HL-60/S4 (cell line): ENCODE measurements around the gene AIRE.
"Not testable (repeated sequence)": the region's sequence is repeated elsewhere in the genome, so short reads cannot be mapped to it uniquely, and the experiment has no call there.

Experiments used
- in situ Hi-C: fragments of 300-500 bp; cut with MboI; formaldehyde crosslinking; loops from 2 replicates; pipeline ENCODE4 v1.14.3; 2022; ENCODE audit warnings: low sequenced_read_pairs

The AIRE gene

DNA sequence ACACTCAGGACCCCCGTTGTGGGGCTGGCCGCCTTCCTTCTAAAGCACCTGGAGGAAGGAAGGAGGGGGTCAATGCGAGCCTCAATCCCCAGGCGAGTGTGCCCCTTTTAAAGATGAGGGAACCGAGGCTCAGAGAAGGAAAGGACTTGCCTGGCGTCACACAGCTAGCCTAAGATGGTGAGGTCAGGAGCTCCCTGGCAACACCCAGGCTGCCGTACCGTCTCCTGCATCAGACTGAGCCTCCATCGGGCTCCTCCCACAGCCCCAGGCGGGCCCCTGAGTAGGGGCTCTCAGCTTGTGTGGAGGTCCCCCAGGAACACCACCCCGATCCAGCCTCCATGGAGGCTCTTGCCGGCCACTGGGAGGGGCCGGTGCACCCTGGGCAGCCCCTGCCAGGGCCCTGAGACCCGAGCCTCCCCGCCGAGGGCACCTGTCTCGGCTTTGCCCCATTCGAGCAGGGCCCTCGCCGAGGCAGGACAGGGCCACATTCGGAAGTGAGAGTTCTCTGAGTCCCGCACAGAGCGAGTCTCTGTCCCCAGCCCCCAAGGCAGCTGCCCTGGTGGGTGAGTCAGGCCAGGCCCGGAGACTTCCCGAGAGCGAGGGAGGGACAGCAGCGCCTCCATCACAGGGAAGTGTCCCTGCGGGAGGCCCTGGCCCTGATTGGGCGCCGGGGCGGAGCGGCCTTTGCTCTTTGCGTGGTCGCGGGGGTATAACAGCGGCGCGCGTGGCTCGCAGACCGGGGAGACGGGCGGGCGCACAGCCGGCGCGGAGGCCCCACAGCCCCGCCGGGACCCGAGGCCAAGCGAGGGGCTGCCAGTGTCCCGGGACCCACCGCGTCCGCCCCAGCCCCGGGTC is at the start of gene AIRE:
TSS of gene AIRE (plus strand) at position 739 of the 855 bp plus-strand sequence. CDS start 131 bp downstream, outside the sequence.
- in situ Hi-C loops, result no loop called here

DNA sequence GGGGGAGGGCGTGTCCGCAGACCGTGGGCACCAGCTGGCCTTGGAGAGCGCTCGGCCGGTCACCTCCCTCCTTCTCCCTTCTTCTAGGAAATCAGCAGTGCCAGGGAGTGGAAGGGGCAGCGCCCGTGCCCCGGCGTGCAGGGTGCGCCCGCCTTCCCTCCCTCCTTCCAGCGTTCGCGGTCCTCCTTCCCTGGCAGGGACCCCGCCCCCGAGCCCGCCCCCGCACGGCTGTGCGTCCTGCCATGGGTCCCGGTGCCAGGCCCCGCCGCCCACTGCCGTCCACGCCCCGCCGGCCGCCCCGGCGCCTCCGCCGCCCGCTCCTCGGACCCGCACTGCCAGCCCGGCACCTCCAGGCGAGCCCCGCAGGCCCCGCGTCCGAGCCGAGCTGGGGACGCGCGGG is 45.3 kb upstream of the AIRE start:
- in situ Hi-C loops, result not testable (repeated sequence)

DNA sequence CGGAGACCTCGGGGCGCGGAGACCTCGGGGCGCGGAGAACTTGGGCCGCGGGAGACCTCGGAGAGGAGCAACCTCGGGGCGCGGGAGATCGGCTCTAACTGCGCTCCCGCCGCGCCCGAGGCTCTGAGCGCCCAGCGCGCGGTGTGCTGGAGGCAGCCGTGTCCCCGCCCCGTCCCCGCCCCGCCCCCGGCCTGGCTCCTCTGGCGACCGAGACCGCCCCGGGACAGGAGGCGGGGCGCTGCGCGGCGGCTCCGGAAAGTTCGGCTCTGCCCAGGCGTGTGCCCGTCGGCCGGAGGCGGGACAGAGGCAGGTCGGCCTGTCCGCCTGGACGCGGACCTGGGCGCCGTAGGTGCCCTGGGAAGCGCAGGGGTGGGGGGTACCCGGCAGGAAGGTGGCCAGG is 44.8 kb upstream of the AIRE start, which contains the start of gene ICOSLG:
TSS of gene ICOSLG (minus strand) at position 102 of the 400 bp plus-strand sequence. CDS start 126 bp downstream, outside the sequence.
- in situ Hi-C loops, result not testable (repeated sequence)

DNA sequence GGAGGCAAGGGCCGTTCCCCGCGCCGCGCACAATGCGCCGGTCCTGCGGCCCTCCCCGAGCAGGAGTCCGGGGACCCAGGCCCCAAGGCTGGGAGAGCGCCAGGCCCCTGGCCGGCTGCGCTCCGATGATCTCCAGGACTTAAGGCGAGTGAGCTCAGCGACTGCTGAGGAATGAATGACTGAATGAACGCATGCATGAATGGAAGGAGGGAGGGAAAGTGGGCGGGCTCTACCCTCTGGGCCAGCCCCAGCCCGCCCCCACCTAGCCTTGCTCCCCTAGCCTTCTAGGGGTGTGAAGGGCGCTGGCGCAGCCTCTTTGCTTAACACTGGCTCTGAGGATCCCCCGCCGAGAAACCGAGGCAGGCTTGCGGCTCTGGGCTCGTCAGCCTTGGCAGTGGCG is 44.4 kb upstream of the AIRE start:
- in situ Hi-C loops, result not testable (repeated sequence)

DNA sequence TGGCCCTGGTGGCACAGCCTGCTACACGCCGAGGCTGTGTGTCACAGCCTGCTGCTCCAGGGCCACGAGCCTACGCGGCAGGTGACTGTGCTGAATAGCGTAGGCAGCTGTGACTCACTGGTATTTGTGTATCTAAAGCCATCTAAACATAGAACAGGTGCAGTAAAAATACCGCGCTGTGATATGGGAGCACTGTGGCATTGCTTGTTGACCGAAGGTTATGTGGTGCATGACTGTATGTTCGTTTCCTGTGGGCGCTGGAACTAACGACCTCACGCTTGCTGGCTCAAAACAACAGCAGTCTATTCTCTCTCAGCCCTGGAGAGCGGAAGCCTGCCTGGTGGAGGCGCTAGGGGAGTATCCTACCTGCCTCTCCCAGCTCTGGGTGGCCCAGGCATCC is 41.7 kb upstream of the AIRE start:
- in situ Hi-C loops, result not testable (repeated sequence)

DNA sequence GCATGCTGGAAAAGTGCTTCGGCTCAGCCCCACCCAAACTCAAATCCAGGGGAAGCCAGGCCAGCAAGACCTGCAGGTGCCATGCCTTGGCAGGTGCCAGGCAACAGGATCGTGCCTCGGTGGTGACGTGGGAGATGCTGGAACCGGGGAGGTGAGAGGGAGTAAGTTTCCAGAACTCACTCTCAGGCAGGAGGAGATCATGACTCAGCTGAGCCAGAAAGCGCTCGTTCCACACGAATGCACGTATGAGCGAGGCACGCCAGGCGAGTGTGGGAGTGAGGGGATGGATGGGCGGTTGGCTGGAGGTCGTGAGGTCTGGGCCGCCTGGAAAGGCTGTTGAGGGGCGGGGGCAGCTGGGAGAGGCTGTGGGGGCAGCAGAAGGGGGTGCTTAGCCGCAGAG is 37.8 kb upstream of the AIRE start:
- in situ Hi-C loops, result not testable (repeated sequence)

DNA sequence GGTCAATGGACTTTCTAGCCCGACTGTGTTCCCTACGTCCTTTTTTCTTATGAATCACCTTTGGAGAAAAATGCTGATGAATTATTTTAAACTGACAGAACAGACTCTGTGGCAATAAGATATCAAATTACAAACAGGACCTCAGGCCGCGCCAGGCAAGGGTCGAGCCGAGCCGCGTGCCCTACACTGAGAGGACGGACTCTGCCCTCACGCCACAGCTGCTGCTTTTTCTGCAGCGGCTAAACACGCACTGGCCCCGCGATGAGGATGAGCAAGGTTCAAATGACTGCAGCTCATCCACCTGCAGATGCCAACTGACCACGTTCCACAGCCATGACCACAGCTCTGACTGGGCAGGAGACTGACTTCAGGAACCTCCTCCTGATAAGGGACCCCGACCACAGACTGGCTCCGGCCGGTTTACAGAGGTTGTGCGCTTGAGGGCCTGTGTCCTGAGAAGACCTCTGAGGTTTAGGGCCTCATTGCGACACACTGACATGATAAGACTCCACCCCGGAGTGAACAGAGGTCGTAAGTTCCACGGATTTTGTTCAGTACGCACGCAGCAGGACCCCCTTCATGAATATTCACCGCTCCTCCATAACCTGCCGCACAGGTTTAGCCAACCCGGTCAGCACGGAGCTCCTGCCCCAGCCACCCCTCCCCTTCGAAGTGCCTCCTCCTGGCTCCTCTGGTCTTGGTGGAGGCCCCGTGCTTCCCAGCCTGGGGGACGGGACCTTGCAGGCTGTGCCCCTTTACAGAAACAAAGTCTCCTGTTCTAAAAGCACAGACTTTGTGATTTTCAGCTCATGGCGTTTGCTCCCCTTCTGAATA is 36.3 kb upstream of the AIRE start:
- in situ Hi-C loops, result not testable (repeated sequence)

DNA sequence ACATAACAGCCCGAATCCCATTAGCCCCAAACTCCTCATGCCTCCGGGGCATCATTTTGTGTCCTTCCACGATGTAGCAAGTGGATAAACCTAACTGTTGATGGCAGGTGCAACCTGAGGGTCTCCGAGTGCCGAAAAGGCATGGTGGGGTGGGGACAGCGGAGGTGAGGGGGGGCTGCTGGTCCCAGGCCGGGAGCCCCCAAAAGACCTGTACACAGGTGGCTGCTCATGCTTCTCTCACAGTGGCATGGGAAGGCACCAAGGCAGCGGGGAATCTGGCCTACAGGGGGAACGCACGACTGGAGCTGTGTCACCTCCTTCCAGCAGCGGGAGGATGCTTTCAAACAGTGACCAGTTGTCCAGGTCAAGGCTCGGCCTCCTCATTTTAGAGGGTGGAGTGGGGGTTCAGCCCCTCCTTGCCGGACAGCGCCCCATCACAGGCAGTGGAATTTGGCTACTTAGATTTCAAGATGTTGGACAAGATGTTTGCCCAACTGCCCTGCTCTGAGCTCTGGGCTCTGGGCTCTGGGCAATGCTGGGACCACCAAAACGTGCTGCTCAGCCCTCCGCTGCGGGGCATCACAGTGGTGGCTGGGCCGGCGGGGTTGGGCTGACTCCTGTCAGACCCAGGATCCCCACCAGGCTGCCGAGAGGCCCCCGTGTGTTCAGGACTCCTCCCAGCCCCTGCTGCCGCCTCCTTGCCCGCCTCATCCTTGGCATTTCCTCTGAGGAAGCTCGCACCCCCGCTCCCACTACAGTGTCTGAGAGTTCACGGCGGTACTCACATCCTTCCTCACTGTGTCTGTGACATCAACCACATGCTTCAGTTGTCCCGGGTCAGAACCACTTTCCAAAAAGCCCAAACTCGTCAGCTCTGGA is 31.6 kb upstream of the AIRE start:
- in situ Hi-C loops, result no loop called here

DNA sequence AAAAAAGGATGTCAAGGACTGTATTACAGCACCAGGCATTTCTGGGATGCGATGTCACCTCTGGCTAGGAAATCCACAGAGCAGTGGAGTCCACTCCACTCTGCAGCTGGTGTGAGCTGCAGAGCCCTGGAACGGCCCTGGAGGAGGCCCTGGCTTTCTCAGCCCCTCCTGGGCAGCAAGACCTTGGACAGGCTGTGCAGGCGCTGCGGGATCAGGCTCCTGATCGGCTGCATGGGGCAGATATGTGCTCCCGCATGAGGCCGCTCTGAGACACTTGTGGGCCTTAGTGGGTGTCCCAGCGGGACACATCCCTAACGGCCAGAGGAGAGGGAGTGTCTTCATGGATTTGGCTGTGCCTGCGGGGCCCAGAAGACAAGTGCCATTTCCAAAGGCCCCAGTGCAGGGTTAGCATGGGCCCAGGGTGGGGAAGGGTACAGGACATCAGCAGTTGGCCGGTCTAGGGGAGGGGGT is 30.1 kb upstream of the AIRE start:
- in situ Hi-C loops, result no loop called here

DNA sequence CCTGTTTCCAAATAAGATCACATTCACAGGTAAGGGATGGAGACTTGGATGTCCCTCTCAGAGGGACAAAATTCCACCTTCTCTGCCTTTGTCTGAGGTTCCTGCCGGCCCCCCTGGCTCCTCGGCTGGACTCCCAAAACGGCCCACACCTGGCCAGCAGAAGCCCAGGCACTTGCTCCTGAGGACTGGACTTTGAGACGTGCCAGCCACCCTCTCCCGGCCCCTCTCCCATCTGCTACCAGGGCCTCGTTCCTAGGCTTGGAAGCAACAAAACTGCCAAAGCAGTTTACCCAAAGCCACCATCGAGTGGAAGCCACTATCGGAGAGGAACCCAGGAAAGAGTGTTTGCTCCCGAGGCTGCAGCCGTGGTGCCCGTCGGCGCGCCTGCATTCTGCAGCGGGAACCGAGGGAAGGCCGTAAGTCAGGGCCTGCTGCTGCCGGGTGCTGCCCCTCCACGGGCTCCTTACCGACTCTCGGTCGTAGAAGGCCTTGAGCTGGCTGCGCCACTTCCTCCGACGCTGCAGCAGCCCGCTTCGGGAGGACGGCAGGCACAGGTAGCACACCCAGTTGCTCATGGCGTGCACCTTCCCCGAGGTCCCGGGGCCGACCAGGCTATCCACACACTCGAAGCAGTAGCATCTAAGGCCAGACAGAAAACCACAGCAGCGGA is 27.5 kb upstream of the AIRE start:
- in situ Hi-C loops, result no loop called here

DNA sequence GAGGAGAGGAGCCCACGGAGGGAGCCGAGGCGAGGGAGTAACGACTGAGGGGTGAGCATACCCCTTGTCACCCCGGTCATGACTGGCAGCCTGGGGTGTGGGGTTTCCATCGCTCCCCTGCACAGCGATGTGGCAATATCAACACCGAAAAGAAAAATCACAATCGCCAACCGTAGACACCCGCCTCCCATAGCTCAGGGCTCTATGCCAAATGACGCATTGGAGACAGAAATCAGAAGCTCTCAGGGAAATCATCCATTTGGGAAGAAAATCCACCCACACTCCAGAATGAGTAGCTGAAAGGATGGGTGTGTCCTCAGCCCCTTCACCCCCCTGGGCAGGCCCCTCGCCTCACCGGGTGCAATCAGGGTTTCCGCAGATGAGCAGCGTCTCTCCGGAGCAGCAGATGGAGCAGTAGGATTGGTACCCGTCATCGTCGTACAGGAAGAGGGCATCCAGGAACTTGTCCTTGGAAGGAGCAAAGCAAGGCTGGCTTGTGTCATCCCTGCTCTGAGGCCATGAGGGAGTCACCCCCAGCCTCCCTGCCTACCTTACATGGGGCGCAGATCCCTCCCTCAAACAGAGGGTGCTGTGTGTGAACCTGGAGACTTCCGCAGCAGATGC is 26.5 kb upstream of the AIRE start:
- in situ Hi-C loops, result no loop called here

DNA sequence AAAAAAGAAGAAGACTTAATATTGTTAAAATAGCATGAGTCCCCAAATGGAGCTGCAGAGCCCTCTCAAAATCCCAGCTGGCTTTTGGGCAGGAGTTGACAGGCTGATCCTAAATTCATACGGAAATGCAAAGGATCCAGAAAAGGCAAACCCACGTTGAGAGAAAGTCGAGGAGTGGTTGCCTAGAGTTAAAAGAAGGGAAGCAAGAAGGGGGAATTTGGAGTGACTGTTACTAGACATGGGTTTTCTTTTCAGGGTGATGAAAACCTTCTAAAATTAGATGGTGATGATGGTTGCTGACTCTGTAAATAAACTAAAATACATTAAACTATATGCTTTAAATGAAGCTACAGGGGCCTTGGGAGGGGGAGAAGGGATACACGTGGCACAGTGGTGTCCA is 25.6 kb upstream of the AIRE start:
- in situ Hi-C loops, result no loop called here

DNA sequence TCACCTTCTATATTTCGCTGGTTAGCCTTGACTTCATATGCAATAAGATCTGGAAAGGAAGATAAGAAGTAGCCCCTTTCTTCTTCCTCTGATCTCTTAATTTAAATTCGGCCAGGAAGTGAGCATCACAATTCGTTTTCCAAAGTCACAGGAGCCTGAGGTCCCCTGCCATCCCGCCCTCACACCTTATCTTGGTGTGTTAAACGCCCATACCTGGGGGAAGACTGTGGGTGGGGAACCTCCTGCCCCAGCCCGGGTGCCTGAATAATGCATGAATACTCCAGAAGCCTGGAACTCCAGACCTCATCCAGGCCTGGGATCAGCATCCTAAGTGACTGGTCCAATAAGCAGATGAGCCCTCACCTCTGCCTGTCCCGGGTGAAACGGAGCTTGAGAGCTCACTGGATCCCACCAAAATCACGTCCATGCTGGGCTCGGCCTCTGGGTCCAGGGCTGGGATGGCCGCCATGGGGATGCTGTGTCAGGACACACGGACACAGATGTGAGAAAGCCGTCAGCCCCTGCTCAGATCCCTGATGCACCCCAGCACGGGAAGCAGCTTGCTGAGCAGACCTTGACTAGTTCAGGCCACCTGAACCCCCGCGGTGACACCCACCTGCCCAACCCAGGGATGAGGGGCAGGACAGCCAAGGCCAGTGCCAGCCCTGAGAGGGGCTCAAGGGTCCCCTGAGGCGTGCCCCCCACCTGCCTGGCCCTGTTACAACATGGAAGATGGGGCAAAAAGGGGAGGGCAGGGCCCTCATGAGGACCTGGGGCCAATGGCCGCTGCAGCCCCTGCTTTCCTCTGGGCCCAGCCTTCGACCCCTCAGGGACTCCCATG is 24.7 kb upstream of the AIRE start:
- in situ Hi-C loops, result no loop called here

DNA sequence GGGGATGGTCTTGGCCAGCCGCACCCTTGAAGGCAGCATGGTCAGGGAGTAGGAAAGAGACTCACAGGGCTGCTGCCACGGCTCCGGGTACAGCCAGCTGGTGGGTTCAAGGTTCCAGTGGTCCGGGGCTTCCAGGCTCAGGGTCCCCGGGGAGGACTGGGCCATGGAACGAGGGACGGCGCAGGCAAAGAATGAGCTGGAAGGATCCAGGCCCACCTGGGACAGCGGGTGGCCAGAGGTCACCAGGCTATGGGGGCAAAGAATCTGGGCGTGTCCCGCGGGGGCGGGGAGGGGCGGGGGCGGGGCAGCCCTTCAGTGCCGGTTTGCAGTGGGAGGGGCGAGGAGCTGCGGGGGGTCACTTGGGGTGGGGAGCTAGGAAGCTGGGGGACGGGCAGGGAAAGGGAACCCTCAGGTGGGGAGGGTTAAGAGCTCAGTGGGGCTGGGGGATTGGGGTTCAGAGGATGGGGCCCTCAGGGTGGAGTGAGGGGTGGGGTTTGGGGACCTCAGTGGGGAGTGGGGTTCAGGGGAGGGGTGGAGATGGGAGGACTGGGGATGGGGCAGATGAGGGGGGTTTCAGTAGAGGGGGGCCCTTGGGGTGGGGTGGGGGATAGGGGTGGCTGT is 23.9 kb upstream of the AIRE start, which contains the start of gene DNMT3L:
TSS of gene DNMT3L (minus strand) at position 223 of the 621 bp plus-strand sequence. CDS start 638 bp downstream, outside the sequence.
- in situ Hi-C loops, result no loop called here

DNA sequence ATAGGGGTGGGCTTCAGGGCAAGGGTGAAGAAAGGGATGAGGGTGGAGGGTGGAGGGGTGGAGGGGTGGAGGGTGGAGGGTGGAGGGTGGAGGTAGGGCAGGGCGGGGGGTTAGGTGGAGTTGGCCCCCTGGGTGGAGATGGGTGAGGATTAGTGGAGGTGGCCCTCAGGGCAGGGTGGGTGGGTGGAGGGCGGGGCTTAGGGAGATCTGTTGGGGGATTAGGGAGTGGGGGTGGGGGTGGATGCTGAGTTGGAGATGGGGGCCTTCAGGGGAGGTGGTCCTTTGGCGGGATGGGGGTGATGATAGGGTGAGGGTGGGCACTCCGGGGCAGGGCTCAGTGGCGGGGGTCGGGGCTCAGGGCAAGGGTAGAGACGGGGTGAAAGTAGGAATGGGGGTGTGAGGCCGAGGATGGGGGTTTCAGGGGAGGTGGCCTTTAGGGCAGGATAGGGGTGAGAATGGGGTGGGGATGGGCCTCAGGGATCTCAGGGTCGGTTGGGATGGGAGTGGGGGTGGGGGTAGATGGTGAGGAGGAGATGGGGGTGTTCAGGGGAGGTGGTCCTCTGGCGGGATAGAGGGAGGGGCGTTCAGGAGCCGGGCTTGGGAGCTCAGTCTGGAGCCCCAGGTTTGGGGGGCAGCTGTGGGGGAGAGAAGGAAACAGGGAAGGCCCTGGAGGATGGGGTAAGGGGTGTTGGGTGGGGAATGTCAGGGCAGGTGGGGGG is 23.2 kb upstream of the AIRE start:
- in situ Hi-C loops, result no loop called here

DNA sequence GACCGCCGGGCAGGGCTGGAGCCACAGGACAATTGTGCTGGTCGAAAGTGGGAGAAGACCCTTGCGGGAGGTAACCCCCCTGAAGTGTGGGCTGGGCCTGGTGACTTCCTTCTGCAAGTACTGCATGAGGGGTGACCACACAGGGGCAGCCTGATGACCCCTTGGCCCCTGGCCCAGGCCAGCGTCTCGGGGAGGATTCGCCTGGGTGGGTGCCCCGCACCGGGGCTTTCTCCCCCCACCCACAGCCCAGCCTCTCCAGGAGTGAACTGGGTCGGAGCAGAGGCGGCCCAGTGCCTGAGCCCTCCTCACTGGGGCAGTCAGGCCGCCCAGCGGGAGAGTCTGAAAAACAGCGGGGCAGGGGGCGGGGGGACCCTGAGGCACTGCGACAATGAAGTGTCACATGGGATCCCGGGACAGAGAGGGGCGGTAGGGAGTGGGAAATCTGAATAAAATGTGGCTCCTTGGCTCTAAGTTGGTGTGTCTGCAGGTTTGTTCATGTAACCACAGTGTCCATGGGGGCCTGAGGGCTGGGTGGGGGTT is 22.4 kb upstream of the AIRE start:
- in situ Hi-C loops, result no loop called here

DNA sequence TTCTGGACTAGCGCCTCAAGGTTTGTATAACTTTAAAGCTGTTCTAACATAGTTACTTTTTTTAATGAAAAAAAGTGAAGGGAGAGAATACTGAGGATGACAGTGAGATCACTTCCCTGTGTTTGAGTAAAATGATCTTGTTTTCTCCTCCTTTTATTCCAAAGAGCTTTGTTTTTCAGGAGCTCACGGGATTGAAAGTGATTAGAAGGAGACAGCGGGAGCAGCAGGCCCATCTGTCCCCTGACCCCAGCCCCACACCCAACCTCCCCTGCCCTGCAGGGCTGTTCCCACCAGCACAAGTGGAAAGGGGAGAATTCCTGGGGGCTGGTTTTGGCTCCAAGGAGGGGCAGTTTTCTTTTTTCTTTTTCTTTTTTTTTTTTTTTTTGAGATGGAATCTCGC is 21.9 kb upstream of the AIRE start:
- in situ Hi-C loops, result no loop called here
